Measurements from ENCODE around the gene CYREN. TPM values are rescaled to one million over a fixed set of nuclear protein-coding genes. Genes with fewer than 3 reads are reported as not detected.

Gene CYREN
- total RNA-seq, 1 experiment from 2014 or later: 49.6 TPM

DNA sequence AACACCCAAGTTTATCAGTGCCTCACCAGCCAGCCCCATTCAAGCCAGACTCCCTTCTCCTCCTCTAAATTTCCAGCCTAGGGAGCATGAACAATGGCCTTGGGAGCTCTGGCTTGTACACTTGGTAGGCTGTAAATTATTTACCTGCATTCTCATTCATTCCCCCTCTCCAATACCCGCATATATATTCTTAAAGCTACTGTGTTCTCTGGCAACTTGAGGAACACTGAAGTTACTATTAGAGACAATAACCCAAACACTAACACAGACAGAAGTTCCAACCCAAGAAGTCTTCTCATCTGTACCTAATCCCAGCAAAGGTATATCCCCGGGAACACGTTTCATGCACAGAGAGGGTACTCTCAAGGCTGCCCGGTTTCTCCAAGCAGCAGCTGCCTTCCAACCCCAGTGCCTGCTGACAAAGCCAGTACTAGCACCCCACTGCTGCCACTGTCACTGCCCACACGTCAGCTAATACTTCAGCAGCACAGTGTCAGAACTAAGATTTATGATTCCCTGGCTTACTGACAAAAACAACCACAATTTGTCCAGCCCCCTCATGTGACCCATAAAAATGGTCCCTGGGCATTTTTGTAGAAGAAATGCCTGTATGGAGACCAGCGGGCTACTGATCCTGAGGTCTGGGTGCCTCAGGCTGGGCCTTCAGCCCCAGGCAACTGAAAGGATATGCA, 37.7 kb upstream of the CYREN start:
- Histone ChIP-seq H3K9me3 (ENCODE audit: control insufficient read depth, insufficient read depth, low read depth, low read length) (no peaks in the 10 kb centered on the region), H3K27me3 (ENCODE audit: control insufficient read depth, insufficient read depth, low read length) (no peaks in the 10 kb centered on the region), H3K4me1 (ENCODE audit: control insufficient read depth, insufficient read depth, low read length) (peaks cover 4% of the 10 kb centered on the region), H3K4me3 (ENCODE audit: low read depth in 2 of 2, low read length in 2 of 2) (no peak overlapping the region), H3K36me3 (ENCODE audit: control insufficient read depth, insufficient read depth, low read length) (no peaks in the 10 kb centered on the region), H3K27ac (ENCODE audit: low read length) (no peak overlapping the region)
- CTCF ChIA-PET: no interaction called here
- POLR2A ChIA-PET: no interaction called here
- in situ Hi-C loops (cut with HindIII; ENCODE audit: low pct_unique_long_range_greater_than_20kb, low sequenced_read_pairs) (no loop called here), intact Hi-C loops (cut with micrococcal nuclease; ENCODE audit: unreplicated experiment) (no loop called here)
- no TSS peak for BruUV-seq (replicated peaks)
- no peak for ATAC-seq
- TF ChIP-seq CTCF (IDR thresholded peaks at IDR 0.05) (no peak), SIN3A (IDR thresholded peaks at IDR 0.05; ENCODE audit: borderline replicate concordance, insufficient read depth, low read depth, low read length) (no peak), REST (IDR thresholded peaks at IDR 0.05; ENCODE audit: insufficient read depth in 1 of 2, low read depth in 2 of 2, low read length in 1 of 2) (no peak), POLR2AphosphoS5 (IDR thresholded peaks at IDR 0.05; ENCODE audit: low read depth, low read length) (no peak), TCF7L2 (IDR thresholded peaks at IDR 0.05; ENCODE audit: low read depth, low read length) (no peak)
- no peak for DNase-seq (ENCODE audit: low read depth, low spot score)

- Histone ChIP-seq H3K9me3 (ENCODE audit: control insufficient read depth, insufficient read depth, low read depth, low read length) (no peaks in the 10 kb centered on the region), H3K36me3 (ENCODE audit: control insufficient read depth, insufficient read depth, low read length) (no peaks in the 10 kb centered on the region), H3K4me1 (ENCODE audit: control insufficient read depth, insufficient read depth, low read length) (peaks cover 4% of the 10 kb centered on the region), H3K4me3 (ENCODE audit: low read depth in 2 of 2, low read length in 2 of 2) (no peak overlapping the region), H3K27ac (ENCODE audit: low read length) (no peak overlapping the region), H3K27me3 (ENCODE audit: control insufficient read depth, insufficient read depth, low read length) (no peaks in the 10 kb centered on the region)
- no peak for ATAC-seq
- ChIA-PET CTCF (no interaction called here), POLR2A (no interaction called here)
- intact Hi-C loops (cut with micrococcal nuclease; ENCODE audit: unreplicated experiment): no loop called here
- in situ Hi-C loops (cut with HindIII; ENCODE audit: low pct_unique_long_range_greater_than_20kb, low sequenced_read_pairs): no loop called here
- TF ChIP-seq POLR2AphosphoS5 (IDR thresholded peaks at IDR 0.05; ENCODE audit: low read depth, low read length): no peak
- DNase-seq (ENCODE audit: low read depth, low spot score): no peak
- BruUV-seq (replicated peaks): no TSS peak
Observed at GRCh38 chr7:135207406-135208101, 37.0 kb upstream of the CYREN start.

- ATAC-seq (no peak), DNase-seq (ENCODE audit: low read depth, low spot score) (no peak)
- Histone ChIP-seq H3K27me3 (ENCODE audit: control insufficient read depth, insufficient read depth, low read length) (no peaks in the 10 kb centered on the region), H3K9me3 (ENCODE audit: control insufficient read depth, insufficient read depth, low read depth, low read length) (no peaks in the 10 kb centered on the region), H3K27ac (ENCODE audit: low read length) (no peak overlapping the region), H3K4me3 (ENCODE audit: low read depth in 2 of 2, low read length in 2 of 2) (no peak overlapping the region), H3K36me3 (ENCODE audit: control insufficient read depth, insufficient read depth, low read length) (no peaks in the 10 kb centered on the region), H3K4me1 (ENCODE audit: control insufficient read depth, insufficient read depth, low read length) (peaks cover 4% of the 10 kb centered on the region)
- TF ChIP-seq REST (IDR thresholded peaks at IDR 0.05; ENCODE audit: insufficient read depth in 1 of 2, low read depth in 2 of 2, low read length in 1 of 2) (no peak), POLR2AphosphoS5 (IDR thresholded peaks at IDR 0.05; ENCODE audit: low read depth, low read length) (no peak), TCF7L2 (IDR thresholded peaks at IDR 0.05; ENCODE audit: low read depth, low read length) (no peak), CTCF (IDR thresholded peaks at IDR 0.05) (no peak), SIN3A (IDR thresholded peaks at IDR 0.05; ENCODE audit: borderline replicate concordance, insufficient read depth, low read depth, low read length) (no peak)
- POLR2A ChIA-PET: interaction anchor here (0.7 kb wide), 2 partner anchors 16 to 228 kb away, joined by 3 to 4 read pairs; no protein-coding TSS in a partner anchor
- in situ Hi-C loops (cut with HindIII; ENCODE audit: low pct_unique_long_range_greater_than_20kb, low sequenced_read_pairs): no loop called here
- CTCF ChIA-PET: no interaction called here
- intact Hi-C loops (cut with micrococcal nuclease; ENCODE audit: unreplicated experiment): no loop called here
- no TSS peak for BruUV-seq (replicated peaks)
Observed at GRCh38 chr7:135206941-135207391, 36.5 kb upstream of the CYREN start.

All from Panc1 (cell line).